Activated CD4-positive, alpha-beta memory T cell treated with anti-CD3 and anti-CD28 coated beads for 36 hours (primary cell): ENCODE data around the gene PTPRN2. TPM values are rescaled to one million over a fixed set of nuclear protein-coding genes. Genes with fewer than 3 reads are reported as not detected.

Source experiments
- CTCF ChIA-PET: fragments of 350-600 bp; sonication (Branson Sonifier 250); formaldehyde crosslinking; loops from one replicate; lab custom pipeline; 2021; ENCODE audit warnings: antibody characterized with exemption, inconsistent platforms; lab: Charles Lee
- POLR2A ChIA-PET: fragments of 350-600 bp; sonication (Branson Sonifier 250); formaldehyde crosslinking; loops from one replicate; lab custom pipeline; 2021; ENCODE audit warnings: antibody characterized with exemption; lab: Charles Lee
- DNase-seq: peaks from one replicate; pipeline ENCODE4 v3.0.0-alpha.2; 2020
- H3K27ac Mint-ChIP-seq: one replicate; pipeline ENCODE4 v1.8.0; 2021; ENCODE audit warnings: mixed read lengths
- H3K27me3 Mint-ChIP-seq: one replicate; pipeline ENCODE4 v1.8.0; 2021; ENCODE audit warnings: mixed read lengths
- H3K36me3 Mint-ChIP-seq: one replicate; pipeline ENCODE4 v1.8.0; 2021; ENCODE audit warnings: mixed read lengths
- H3K4me1 Mint-ChIP-seq: one replicate; pipeline ENCODE4 v1.8.0; 2021; ENCODE audit warnings: low read depth, mixed read lengths
- H3K4me3 Mint-ChIP-seq: one replicate; pipeline ENCODE4 v1.8.0; 2021; ENCODE audit warnings: mild to moderate bottlenecking, mixed read lengths
- H3K9me3 Mint-ChIP-seq: one replicate; pipeline ENCODE4 v1.8.0; 2021; ENCODE audit warnings: mixed read lengths
- intact Hi-C: fragments of 100-400 bp; cut with micrococcal nuclease; formaldehyde crosslinking; loops from one replicate; pipeline ENCODE4 v1.15.1; 2023
- total RNA-seq, 2 experiments: library from RNA; stranded (reverse); gene quantifications; one replicate each; pipeline ENCODE4 v1.2.3, GENCODE V29; 2021

Gene PTPRN2
- total RNA-seq, 2 experiments from 2014 or later, result 0.51 to 0.64 TPM

GRCh38 chr7:158401826-158402225 is 185.8 kb downstream of the PTPRN2 start:
- Mint-ChIP-seq H3K27ac (no peak overlapping the region), H3K4me1 (no peaks in the 10 kb centered on the region), H3K4me3 (no peak overlapping the region), H3K9me3 (peaks cover 7% of the 10 kb centered on the region), H3K36me3 (no peaks in the 10 kb centered on the region), H3K27me3 (peaks cover 2% of the 10 kb centered on the region)
- DNase-seq, result no peak
- ChIA-PET POLR2A (no interaction called here), CTCF (no interaction called here)
- intact Hi-C loops, result no loop called here

- CTCF ChIA-PET, result no interaction called here
- intact Hi-C loops, result no loop called here
- peaks cover 2% of the 10 kb centered on the region for H3K27me3 Mint-ChIP-seq
- no peak overlapping the region for H3K27ac Mint-ChIP-seq
- H3K9me3 Mint-ChIP-seq, result peaks cover 7% of the 10 kb centered on the region
- POLR2A ChIA-PET, result no interaction called here
- no peak for DNase-seq
- no peaks in the 10 kb centered on the region for H3K36me3 Mint-ChIP-seq
- H3K4me3 Mint-ChIP-seq, result no peak overlapping the region
- H3K4me1 Mint-ChIP-seq, result no peaks in the 10 kb centered on the region
Observed at GRCh38 chr7:158401295-158401694, 186.3 kb downstream of the PTPRN2 start.

GRCh38 chr7:158400601-158401225 is 186.9 kb downstream of the PTPRN2 start:
- no peak overlapping the region for H3K27ac Mint-ChIP-seq
- H3K27me3 Mint-ChIP-seq, result peaks cover 2% of the 10 kb centered on the region
- H3K4me1 Mint-ChIP-seq, result no peaks in the 10 kb centered on the region
- H3K4me3 Mint-ChIP-seq, result no peak overlapping the region
- POLR2A ChIA-PET, result no interaction called here
- CTCF ChIA-PET, result no interaction called here
- intact Hi-C loops, result no loop called here
- no peaks in the 10 kb centered on the region for H3K36me3 Mint-ChIP-seq
- peaks cover 7% of the 10 kb centered on the region for H3K9me3 Mint-ChIP-seq
- DNase-seq, result no peak

GRCh38 chr7:158399762-158400161 is 187.9 kb downstream of the PTPRN2 start:
- no peak overlapping the region for H3K27ac Mint-ChIP-seq
- H3K27me3 Mint-ChIP-seq, result peaks cover 2% of the 10 kb centered on the region
- CTCF ChIA-PET, result no interaction called here
- no peak for DNase-seq
- peaks cover 7% of the 10 kb centered on the region for H3K9me3 Mint-ChIP-seq
- POLR2A ChIA-PET, result no interaction called here
- no peaks in the 10 kb centered on the region for H3K36me3 Mint-ChIP-seq
- intact Hi-C loops, result loop anchor here (10.0 kb wide), 1 partner anchor 575 kb away; no protein-coding TSS in a partner anchor
- H3K4me3 Mint-ChIP-seq, result no peak overlapping the region
- H3K4me1 Mint-ChIP-seq, result no peaks in the 10 kb centered on the region

- Mint-ChIP-seq H3K4me3 (no peak overlapping the region), H3K36me3 (no peaks in the 10 kb centered on the region), H3K4me1 (no peaks in the 10 kb centered on the region), H3K9me3 (peaks cover 7% of the 10 kb centered on the region), H3K27ac (no peak overlapping the region), H3K27me3 (peaks cover 2% of the 10 kb centered on the region)
- intact Hi-C loops, result loop anchor here (10.0 kb wide), 1 partner anchor 576 kb away; no protein-coding TSS in a partner anchor
- ChIA-PET CTCF (no interaction called here), POLR2A (no interaction called here)
- DNase-seq, result no peak
Observed at GRCh38 chr7:158398750-158399149, 188.9 kb downstream of the PTPRN2 start.

- Mint-ChIP-seq H3K27me3 (peaks cover 2% of the 10 kb centered on the region), H3K4me3 (no peak overlapping the region), H3K27ac (no peak overlapping the region), H3K4me1 (no peaks in the 10 kb centered on the region), H3K36me3 (no peaks in the 10 kb centered on the region), H3K9me3 (peaks cover 7% of the 10 kb centered on the region)
- no peak for DNase-seq
- intact Hi-C loops, result loop anchor here (10.0 kb wide), 1 partner anchor 577 kb away; no protein-coding TSS in a partner anchor
- ChIA-PET CTCF (no interaction called here), POLR2A (no interaction called here)
Observed at GRCh38 chr7:158397885-158398284, 189.7 kb downstream of the PTPRN2 start.

GRCh38 chr7:158396982-158397862 is 190.4 kb downstream of the PTPRN2 start:
- ChIA-PET CTCF (no interaction called here), POLR2A (no interaction called here)
- intact Hi-C loops, result loop anchor here (10.0 kb wide), 1 partner anchor 578 kb away; no protein-coding TSS in a partner anchor
- H3K9me3 Mint-ChIP-seq, result peaks cover 7% of the 10 kb centered on the region
- no peak for DNase-seq
- H3K27me3 Mint-ChIP-seq, result peaks cover 2% of the 10 kb centered on the region
- H3K4me3 Mint-ChIP-seq, result no peak overlapping the region
- H3K4me1 Mint-ChIP-seq, result no peaks in the 10 kb centered on the region
- no peaks in the 10 kb centered on the region for H3K36me3 Mint-ChIP-seq
- no peak overlapping the region for H3K27ac Mint-ChIP-seq

- Mint-ChIP-seq H3K36me3 (no peaks in the 10 kb centered on the region), H3K4me3 (no peak overlapping the region), H3K4me1 (no peaks in the 10 kb centered on the region), H3K9me3 (peaks cover 7% of the 10 kb centered on the region), H3K27ac (no peak overlapping the region), H3K27me3 (no peaks in the 10 kb centered on the region)
- CTCF ChIA-PET, result interaction anchor here (0.8 kb wide), 1 partner anchor 578 kb away, joined by 3 read pairs; no protein-coding TSS in a partner anchor
- DNase-seq, result no peak
- intact Hi-C loops, result loop anchor here (10.0 kb wide), 1 partner anchor 578 kb away; no protein-coding TSS in a partner anchor
- POLR2A ChIA-PET, result no interaction called here
Observed at GRCh38 chr7:158396301-158396905, 191.2 kb downstream of the PTPRN2 start.

- no peaks in the 10 kb centered on the region for H3K27me3 Mint-ChIP-seq
- H3K27ac Mint-ChIP-seq, result no peak overlapping the region
- no peaks in the 10 kb centered on the region for H3K4me1 Mint-ChIP-seq
- H3K36me3 Mint-ChIP-seq, result no peaks in the 10 kb centered on the region
- DNase-seq, result no peak
- CTCF ChIA-PET, result interaction anchor here (0.8 kb wide), 1 partner anchor 579 kb away, joined by 3 read pairs; no protein-coding TSS in a partner anchor
- intact Hi-C loops, result loop anchor here (10.0 kb wide), 1 partner anchor 579 kb away; no protein-coding TSS in a partner anchor
- H3K9me3 Mint-ChIP-seq, result peaks cover 7% of the 10 kb centered on the region
- POLR2A ChIA-PET, result no interaction called here
- no peak overlapping the region for H3K4me3 Mint-ChIP-seq
Observed at GRCh38 chr7:158395780-158396278, 191.8 kb downstream of the PTPRN2 start.

GRCh38 chr7:158395349-158395748 is 192.3 kb downstream of the PTPRN2 start:
- no peak for DNase-seq
- no peaks in the 10 kb centered on the region for H3K27me3 Mint-ChIP-seq
- intact Hi-C loops, result loop anchor here (10.0 kb wide), 1 partner anchor 579 kb away; no protein-coding TSS in a partner anchor

GRCh38 chr7:158394936-158395335 is 192.7 kb downstream of the PTPRN2 start:
- peak; percentile 44 for DNase-seq
- Mint-ChIP-seq H3K4me1 (no peaks in the 10 kb centered on the region), H3K4me3 (no peak overlapping the region), H3K27ac (no peak overlapping the region), H3K9me3 (peaks cover 7% of the 10 kb centered on the region), H3K27me3 (no peaks in the 10 kb centered on the region), H3K36me3 (no peaks in the 10 kb centered on the region)
- intact Hi-C loops, result loop anchor here (10.0 kb wide), 1 partner anchor 580 kb away; no protein-coding TSS in a partner anchor
- CTCF ChIA-PET, result no interaction called here
- POLR2A ChIA-PET, result no interaction called here

More at GRCh38 chr7:158395349-158395748, 192.3 kb downstream of the PTPRN2 start:
- Mint-ChIP-seq H3K4me1 (no peaks in the 10 kb centered on the region), H3K4me3 (no peak overlapping the region), H3K9me3 (peaks cover 7% of the 10 kb centered on the region), H3K27ac (no peak overlapping the region), H3K36me3 (no peaks in the 10 kb centered on the region)
- CTCF ChIA-PET, result interaction anchor here (0.8 kb wide), 1 partner anchor 579 kb away, joined by 3 read pairs; no protein-coding TSS in a partner anchor
- POLR2A ChIA-PET, result no interaction called here
